ENCODE results near the gene ATN1.

Gene ATN1

GRCh38 chr12:6925540-6926279 is 2.0 kb upstream of the ATN1 start:
- no peak for DNase-seq (ENCODE audit: low read depth)

- no peak for DNase-seq (ENCODE audit: low read depth)
These were observed 403 bp downstream of the ATN1 start for GRCh38 chr12:6928022-6928702.

DNA sequence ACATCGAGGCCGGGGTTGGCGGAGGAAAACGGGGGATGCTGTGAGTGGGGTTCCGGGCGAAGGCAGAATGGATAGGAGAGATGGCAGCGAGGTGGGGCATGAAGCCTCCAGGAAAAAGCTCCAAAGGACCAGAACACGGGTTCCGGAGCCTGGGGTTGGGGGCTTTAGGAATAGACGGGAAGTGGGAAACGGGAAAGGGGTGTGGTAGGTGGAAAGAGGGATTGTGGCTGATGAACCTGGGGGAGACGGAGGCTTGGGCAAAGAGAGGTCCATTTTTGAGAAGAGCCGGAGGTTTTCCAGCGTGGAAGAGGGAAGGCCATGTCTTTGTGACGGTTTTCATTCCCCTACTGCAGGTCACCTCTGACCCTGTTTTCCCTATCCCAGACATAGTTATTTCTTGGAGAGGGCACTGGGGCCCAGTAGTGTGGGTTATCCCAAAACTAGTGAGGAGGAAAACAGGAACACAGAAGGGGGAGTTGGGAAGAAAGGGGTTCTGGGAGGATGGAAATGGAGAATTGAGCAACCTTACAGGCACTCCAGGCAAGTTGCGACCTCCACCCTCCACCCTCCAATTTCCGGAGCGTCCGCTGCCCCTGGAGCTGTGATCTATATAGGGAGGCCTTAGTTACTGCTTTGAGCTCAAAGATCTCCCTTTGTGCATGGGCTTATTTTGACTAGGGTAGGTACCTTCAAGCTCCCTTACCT is 1.1 kb downstream of the ATN1 start:
- no peak for DNase-seq (ENCODE audit: low read depth)

DNA sequence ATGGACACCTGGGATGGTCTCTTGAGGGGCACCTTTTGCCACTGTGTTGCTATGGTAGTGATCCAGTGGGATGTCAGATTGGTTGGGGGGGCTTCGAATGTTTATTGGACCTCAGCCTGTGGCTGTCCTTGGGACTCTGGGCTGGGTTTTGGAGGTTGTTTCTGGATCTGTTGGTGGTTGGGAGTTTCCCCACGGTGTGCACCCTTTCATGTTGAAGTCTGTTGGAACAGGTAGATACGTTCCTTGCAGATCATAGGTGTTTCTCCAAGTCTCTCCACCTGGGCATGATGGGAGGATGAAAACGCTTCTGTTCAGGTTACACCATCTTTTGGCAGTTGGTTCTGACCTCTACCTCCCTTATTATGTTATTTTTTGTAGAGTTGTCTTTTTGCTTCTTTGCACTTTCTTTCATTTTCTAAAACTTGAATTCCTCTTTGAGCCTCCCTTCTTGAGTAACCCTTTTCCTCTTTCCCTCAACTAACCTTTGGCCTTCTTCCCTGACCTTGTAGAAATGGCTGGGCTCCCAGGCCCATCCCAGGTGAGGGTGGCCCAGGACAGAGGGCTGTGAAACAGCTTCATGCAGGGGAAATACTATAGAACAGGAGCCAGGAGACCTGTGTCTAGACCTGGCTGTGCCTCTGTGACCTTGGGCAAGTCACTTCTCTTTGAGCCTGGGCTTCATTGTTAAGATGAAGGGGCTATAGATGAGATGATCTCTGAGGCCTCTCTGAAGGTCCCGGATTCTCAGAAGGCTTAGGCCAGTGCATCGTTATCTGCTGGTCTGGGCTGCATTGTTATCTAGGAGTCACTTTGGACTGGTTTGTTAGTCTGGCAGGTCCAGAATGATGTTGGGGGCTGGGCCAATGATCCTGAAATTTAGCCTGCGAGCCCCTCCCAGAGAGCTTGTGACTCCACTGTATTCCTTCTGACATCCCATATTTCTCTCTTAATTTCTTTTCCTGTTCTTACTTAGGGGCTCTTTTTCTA is 2.0 kb downstream of the ATN1 start:
- no peak for DNase-seq (ENCODE audit: low read depth)

- no peak for DNase-seq (ENCODE audit: low read depth)
These were observed 5.0 kb downstream of the ATN1 start for GRCh38 chr12:6932766-6933165.

GRCh38 chr12:6934110-6934509 is 6.4 kb downstream of the ATN1 start:
- DNase-seq (ENCODE audit: low read depth), result no peak

DNA sequence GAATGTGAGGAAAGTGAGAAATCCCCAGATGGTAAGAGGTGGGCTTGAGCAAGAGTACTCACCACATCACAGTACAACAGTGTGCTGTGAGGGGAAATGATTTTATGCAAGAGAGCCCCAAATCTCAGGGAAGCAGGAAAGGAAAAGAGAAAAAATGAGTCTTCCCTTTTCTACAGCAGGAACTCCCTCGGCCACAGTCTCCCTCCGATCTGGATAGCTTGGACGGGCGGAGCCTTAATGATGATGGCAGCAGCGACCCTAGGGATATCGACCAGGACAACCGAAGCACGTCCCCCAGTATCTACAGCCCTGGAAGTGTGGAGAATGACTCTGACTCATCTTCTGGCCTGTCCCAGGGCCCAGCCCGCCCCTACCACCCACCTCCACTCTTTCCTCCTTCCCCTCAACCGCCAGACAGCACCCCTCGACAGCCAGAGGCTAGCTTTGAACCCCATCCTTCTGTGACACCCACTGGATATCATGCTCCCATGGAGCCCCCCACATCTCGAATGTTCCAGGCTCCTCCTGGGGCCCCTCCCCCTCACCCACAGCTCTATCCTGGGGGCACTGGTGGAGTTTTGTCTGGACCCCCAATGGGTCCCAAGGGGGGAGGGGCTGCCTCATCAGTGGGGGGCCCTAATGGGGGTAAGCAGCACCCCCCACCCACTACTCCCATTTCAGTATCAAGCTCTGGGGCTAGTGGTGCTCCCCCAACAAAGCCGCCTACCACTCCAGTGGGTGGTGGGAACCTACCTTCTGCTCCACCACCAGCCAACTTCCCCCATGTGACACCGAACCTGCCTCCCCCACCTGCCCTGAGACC is 7.8 kb downstream of the ATN1 start:
- no peak for DNase-seq (ENCODE audit: low read depth)

GRCh38 chr12:6936194-6936635 is 8.5 kb downstream of the ATN1 start:
- DNase-seq (ENCODE audit: low read depth), result no peak

- DNase-seq (ENCODE audit: low read depth), result peak; percentile 55
These were observed 9.1 kb downstream of the ATN1 start for GRCh38 chr12:6936636-6937480.

- peak; percentile 90 for DNase-seq (ENCODE audit: low read depth)
These were observed 10.0 kb downstream of the ATN1 start for GRCh38 chr12:6937481-6938352.

DNA sequence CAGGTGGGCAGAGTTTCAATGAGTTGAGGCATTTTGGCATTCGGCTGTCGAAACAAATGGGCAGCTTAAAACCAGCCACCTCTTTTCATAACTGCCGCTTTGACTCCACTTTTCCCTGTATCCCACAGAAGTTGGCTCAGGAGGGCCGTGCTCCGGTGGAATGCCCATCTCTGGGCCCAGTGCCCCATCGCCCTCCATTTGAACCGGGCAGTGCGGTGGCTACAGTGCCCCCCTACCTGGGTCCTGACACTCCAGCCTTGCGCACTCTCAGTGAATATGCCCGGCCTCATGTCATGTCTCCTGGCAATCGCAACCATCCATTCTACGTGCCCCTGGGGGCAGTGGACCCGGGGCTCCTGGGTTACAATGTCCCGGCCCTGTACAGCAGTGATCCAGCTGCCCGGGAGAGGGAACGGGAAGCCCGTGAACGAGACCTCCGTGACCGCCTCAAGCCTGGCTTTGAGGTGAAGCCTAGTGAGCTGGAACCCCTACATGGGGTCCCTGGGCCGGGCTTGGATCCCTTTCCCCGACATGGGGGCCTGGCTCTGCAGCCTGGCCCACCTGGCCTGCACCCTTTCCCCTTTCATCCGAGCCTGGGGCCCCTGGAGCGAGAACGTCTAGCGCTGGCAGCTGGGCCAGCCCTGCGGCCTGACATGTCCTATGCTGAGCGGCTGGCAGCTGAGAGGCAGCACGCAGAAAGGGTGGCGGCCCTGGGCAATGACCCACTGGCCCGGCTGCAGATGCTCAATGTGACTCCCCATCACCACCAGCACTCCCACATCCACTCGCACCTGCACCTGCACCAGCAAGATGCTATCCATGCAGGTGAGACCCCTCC is 10.8 kb downstream of the ATN1 start:
- DNase-seq (ENCODE audit: low read depth), result no peak

- no peak for DNase-seq (ENCODE audit: low read depth)
These were observed 11.4 kb downstream of the ATN1 start for GRCh38 chr12:6939191-6939540.

DNA sequence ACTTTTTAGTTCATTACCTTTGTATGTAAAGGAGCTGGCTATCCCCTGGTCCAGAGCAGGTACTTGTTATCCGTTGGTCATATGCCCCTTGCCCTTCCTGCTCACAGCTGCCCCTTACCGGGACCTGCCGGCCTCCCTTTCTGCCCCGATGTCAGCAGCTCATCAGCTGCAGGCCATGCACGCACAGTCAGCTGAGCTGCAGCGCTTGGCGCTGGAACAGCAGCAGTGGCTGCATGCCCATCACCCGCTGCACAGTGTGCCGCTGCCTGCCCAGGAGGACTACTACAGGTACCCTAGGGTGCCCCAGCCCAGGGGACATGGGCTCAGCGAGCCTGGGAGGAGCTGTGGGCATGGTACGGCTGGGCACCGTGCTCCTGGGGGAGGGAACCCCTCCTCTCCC is 13.5 kb downstream of the ATN1 start:
- DNase-seq (ENCODE audit: low read depth), result no peak

GRCh38 chr12:6941782-6942181 is 14.0 kb downstream of the ATN1 start:
- DNase-seq (ENCODE audit: low read depth), result no peak

DNA sequence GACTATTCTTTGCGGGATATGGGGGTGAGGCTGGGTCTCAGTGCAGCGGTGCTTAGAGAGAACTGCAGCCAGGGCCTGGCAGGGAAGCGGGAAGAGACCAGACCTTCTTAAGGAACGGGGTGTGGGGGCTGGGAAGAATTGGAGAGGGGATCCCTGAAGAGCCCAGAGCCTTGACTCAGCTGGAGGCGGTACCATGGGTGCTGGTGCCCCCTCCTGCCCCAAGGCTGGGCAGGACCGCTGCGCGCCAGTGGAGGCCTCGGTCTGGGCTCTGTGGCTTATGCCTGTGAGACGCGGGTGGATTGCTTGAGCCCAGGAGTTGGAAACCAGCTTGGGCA is 14.5 kb downstream of the ATN1 start:
- no peak for DNase-seq (ENCODE audit: low read depth)

DNA sequence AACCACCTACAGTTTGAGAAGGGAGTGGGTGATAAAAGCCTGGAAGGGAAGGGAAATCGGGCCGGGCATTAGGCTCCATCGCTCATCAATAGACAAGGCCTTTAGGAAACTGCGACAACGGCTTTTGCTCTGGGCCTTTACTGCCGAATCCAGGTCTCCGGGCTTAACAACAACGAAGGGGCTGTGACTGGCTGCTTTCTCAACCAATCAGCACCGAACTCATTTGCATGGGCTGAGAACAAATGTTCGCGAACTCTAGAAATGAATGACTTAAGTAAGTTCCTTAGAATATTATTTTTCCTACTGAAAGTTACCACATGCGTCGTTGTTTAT is 15.6 kb downstream of the ATN1 start:
- peak; percentile 81 for DNase-seq (ENCODE audit: low read depth)

DNA sequence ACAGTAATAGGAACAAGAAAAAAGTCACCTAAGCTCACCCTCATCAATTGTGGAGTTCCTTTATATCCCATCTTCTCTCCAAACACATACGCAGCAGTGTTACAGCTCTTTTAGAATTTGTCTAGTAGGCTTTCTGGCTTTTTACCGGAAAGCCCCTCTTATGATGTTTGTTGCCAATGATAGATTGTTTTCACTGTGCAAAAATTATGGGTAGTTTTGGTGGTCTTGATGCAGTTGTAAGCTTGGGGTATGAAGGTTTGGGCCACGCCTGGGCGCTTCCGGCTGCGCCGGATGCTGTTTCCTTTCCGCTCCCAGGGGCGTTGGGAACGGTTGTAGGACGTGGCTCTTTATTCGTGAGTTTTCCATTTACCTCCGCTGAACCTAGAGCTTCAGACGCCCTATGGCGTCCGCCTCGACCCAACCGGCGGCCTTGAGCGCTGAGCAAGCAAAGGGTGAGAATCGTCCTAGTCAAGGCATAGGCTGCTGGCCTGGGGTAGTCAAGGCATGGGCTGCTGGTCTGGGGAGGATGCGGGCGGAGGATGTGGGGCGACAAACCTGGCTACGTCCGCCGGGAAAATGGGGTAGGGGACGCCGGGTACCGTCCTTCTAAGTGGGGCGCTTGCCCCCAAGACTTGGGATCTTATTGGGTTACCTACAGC is 16.1 kb downstream of the ATN1 start, which contains the start of the genes C12orf57 and RNU7-1:
Gene C12orf57, plus strand, starts transcription at position 301 of the 659 bp plus-strand sequence. Its CDS starts 100 bp downstream, at position 401.
Gene RNU7-1, plus strand, starts transcription at position 95 of the 659 bp plus-strand sequence.
- peak; percentile 60 for DNase-seq (ENCODE audit: low read depth)
